SK-N-SH (cell line): ENCODE results near the gene ADISSP.
A peak's percentile ranks its signal among the peaks of the same experiment; 100 is the strongest.

ENCODE experiments used
- CHD2 ChIP-seq: fragments of 150-350 bp; IDR thresholded peaks from 2 replicates; pipeline ENCODE4 v1.6.1; 2018; ENCODE audit warnings: low read length; ENCODE audit not compliant: partially characterized antibody
- EP300 ChIP-seq, 2 experiments: IDR thresholded peaks; 2 replicates each; pipeline versions ENCODE4 v1.4.0 to v1.6.1; 2012; ENCODE audit warnings: borderline replicate concordance in 1 of 2, low read depth in 1 of 2, low read length in 1 of 2
- EZH2phosphoT487 ChIP-seq: fragments of 200-600 bp; sonication (generic); IDR thresholded peaks from 2 replicates; pipeline ENCODE4 v1.6.1; 2017; ENCODE audit warnings: low read depth, mixed run types, mild to moderate bottlenecking, antibody characterized with exemption, moderate library complexity, borderline replicate concordance
- MXI1 ChIP-seq: IDR thresholded peaks from 2 replicates; pipeline ENCODE4 v1.6.1; 2012; ENCODE audit warnings: mild to moderate bottlenecking, low read depth, low read length, improper control_type of control experiment
- NRF1 ChIP-seq: IDR thresholded peaks from 2 replicates; pipeline ENCODE4 v1.6.1; 2012; ENCODE audit warnings: low read depth, mild to moderate bottlenecking, low read length
- POLR2AphosphoS5 ChIP-seq: IDR thresholded peaks from 2 replicates; pipeline ENCODE4 v1.6.1; 2012; ENCODE audit warnings: low read depth, low read length
- SIN3A ChIP-seq: IDR thresholded peaks from 2 replicates; pipeline ENCODE4 v1.6.1; 2012; ENCODE audit warnings: low read depth, mild to moderate bottlenecking, low read length, moderate library complexity, borderline replicate concordance
- TAF1 ChIP-seq: IDR thresholded peaks from 2 replicates; pipeline ENCODE4 v1.6.1; 2012; ENCODE audit warnings: low read depth, mild to moderate bottlenecking, low read length, moderate library complexity, borderline replicate concordance
- TF ChIP-seq, protein P1 (sequence below): IDR thresholded peaks from 2 replicates; pipeline ENCODE4 v1.4.0; 2012; ENCODE audit warnings: low read depth, borderline replicate concordance
- TF ChIP-seq, protein P2 (sequence below): IDR thresholded peaks from 2 replicates; pipeline ENCODE4 v1.6.1; 2012; ENCODE audit warnings: mild to moderate bottlenecking, low read depth, low read length, moderate library complexity
- TF ChIP-seq, protein P3 (sequence below): fragments of 200-600 bp; sonication (generic); IDR thresholded peaks from 2 replicates; pipeline ENCODE4 v1.6.1; 2017; ENCODE audit warnings: antibody characterized with exemption, mild to moderate bottlenecking, moderate library complexity

DNA sequence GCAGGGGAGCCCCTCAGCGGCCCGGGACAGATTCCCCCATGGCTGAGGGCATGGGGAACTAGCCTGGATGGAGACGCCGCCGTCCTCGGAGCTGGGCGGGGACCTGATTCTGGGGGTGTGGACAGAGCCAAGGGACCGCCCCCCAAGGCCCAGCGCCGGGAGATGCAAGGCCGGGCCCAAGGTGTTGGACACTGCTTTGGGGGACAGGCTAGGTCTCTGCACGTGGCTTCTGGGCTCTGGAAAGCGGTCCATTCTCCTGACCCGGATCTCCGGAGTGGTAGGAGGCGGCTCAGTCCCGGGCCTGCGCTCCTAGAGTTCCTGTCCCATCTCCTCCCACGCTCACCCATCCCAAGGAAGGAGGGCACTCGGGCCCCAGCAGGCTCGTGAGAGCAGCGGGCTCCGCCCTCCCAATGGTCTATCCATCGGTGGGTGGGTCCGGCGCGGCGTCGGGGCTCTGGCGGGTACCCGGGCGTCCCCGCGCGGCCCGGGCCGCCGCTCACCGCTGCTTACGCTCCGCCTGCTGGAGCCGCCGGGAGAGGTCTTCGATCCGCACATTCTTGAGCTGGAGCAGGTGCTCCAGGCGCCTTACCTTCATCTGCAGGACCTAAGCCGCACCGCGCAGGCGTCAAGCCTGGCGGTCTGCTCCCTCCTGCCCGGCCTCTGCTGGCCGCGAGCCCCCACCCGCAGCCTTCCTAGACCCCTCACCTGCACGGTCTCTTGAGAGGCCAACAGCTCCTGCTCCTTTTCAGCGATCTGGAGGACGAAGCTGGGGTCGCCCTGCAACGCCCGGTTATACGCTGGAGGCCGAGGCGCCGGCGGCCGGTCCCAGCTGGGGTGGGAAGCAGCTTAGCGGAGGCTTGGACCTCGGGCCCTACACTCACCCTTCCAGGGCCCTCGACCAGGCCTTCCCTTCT lies 10.4 kb upstream of the ADISSP start:
- TF ChIP-seq, protein P1, sequence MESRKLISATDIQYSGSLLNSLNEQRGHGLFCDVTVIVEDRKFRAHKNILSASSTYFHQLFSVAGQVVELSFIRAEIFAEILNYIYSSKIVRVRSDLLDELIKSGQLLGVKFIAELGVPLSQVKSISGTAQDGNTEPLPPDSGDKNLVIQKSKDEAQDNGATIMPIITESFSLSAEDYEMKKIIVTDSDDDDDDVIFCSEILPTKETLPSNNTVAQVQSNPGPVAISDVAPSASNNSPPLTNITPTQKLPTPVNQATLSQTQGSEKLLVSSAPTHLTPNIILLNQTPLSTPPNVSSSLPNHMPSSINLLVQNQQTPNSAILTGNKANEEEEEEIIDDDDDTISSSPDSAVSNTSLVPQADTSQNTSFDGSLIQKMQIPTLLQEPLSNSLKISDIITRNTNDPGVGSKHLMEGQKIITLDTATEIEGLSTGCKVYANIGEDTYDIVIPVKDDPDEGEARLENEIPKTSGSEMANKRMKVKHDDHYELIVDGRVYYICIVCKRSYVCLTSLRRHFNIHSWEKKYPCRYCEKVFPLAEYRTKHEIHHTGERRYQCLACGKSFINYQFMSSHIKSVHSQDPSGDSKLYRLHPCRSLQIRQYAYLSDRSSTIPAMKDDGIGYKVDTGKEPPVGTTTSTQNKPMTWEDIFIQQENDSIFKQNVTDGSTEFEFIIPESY = no peak
- TF ChIP-seq, protein P2, sequence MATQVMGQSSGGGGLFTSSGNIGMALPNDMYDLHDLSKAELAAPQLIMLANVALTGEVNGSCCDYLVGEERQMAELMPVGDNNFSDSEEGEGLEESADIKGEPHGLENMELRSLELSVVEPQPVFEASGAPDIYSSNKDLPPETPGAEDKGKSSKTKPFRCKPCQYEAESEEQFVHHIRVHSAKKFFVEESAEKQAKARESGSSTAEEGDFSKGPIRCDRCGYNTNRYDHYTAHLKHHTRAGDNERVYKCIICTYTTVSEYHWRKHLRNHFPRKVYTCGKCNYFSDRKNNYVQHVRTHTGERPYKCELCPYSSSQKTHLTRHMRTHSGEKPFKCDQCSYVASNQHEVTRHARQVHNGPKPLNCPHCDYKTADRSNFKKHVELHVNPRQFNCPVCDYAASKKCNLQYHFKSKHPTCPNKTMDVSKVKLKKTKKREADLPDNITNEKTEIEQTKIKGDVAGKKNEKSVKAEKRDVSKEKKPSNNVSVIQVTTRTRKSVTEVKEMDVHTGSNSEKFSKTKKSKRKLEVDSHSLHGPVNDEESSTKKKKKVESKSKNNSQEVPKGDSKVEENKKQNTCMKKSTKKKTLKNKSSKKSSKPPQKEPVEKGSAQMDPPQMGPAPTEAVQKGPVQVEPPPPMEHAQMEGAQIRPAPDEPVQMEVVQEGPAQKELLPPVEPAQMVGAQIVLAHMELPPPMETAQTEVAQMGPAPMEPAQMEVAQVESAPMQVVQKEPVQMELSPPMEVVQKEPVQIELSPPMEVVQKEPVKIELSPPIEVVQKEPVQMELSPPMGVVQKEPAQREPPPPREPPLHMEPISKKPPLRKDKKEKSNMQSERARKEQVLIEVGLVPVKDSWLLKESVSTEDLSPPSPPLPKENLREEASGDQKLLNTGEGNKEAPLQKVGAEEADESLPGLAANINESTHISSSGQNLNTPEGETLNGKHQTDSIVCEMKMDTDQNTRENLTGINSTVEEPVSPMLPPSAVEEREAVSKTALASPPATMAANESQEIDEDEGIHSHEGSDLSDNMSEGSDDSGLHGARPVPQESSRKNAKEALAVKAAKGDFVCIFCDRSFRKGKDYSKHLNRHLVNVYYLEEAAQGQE = no peak
- TF ChIP-seq, protein P3, sequence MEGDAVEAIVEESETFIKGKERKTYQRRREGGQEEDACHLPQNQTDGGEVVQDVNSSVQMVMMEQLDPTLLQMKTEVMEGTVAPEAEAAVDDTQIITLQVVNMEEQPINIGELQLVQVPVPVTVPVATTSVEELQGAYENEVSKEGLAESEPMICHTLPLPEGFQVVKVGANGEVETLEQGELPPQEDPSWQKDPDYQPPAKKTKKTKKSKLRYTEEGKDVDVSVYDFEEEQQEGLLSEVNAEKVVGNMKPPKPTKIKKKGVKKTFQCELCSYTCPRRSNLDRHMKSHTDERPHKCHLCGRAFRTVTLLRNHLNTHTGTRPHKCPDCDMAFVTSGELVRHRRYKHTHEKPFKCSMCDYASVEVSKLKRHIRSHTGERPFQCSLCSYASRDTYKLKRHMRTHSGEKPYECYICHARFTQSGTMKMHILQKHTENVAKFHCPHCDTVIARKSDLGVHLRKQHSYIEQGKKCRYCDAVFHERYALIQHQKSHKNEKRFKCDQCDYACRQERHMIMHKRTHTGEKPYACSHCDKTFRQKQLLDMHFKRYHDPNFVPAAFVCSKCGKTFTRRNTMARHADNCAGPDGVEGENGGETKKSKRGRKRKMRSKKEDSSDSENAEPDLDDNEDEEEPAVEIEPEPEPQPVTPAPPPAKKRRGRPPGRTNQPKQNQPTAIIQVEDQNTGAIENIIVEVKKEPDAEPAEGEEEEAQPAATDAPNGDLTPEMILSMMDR = no peak
- no peak for TF ChIP-seq POLR2AphosphoS5
- TF ChIP-seq NRF1 = no peak
- no peak for TF ChIP-seq EP300 (IDR thresholded peaks at IDR 0.05; ENCODE audit: borderline replicate concordance in 1 of 2, low read depth in 1 of 2, low read length in 1 of 2)
- TF ChIP-seq MXI1 = 0 out of 2 replicates have a peak, but pooled peaks have one; percentile 17
- TF ChIP-seq TAF1 = no peak
- no peak for TF ChIP-seq CHD2
- TF ChIP-seq EZH2phosphoT487 = no peak
- TF ChIP-seq SIN3A = no peak
